Calu3 (cell line): Measurements from ENCODE around the gene TP53INP2. TPM values are rescaled to one million over a fixed set of nuclear protein-coding genes. Genes with fewer than 3 reads are reported as not detected.

Experiments
- BruUV-seq: library from RNA; stranded (reverse); fragments of 400-500 nt; replicated peaks from 2 replicates; lab custom pipeline; 2021; lab: Mats Ljungman, UMichigan
- CTCF ChIA-PET: fragments of 300-600 bp; sonication (Branson Sonifier 250); formaldehyde crosslinking; loops from one replicate; lab custom pipeline; 2022; ENCODE audit warnings: antibody characterized with exemption; lab: Charles Lee
- DNase-seq: peaks from one replicate; pipeline ENCODE4 v3.0.0; 2022
- H3K27ac Mint-ChIP-seq: one replicate; pipeline ENCODE4 v1.8.0; 2022; ENCODE audit warnings: mixed read lengths; ENCODE audit not compliant: unreplicated experiment
- H3K27me3 Mint-ChIP-seq: one replicate; pipeline ENCODE4 v1.8.0; 2022; ENCODE audit warnings: mixed read lengths; ENCODE audit not compliant: unreplicated experiment
- H3K36me3 Mint-ChIP-seq: one replicate; pipeline ENCODE4 v1.8.0; 2022; ENCODE audit warnings: mild to moderate bottlenecking, moderate library complexity, mixed read lengths; ENCODE audit not compliant: insufficient read depth, unreplicated experiment
- H3K4me1 Mint-ChIP-seq: one replicate; pipeline ENCODE4 v1.8.0; 2022; ENCODE audit warnings: mild to moderate bottlenecking, low read depth, mixed read lengths; ENCODE audit not compliant: unreplicated experiment
- H3K4me3 Mint-ChIP-seq: one replicate; pipeline ENCODE4 v1.8.0; 2022; ENCODE audit warnings: mild to moderate bottlenecking, low read depth, moderate library complexity, mixed read lengths; ENCODE audit not compliant: unreplicated experiment
- H3K9me3 Mint-ChIP-seq: one replicate; pipeline ENCODE4 v1.8.0; 2022; ENCODE audit warnings: low read depth, mixed read lengths; ENCODE audit not compliant: unreplicated experiment
- CTCF ChIP-seq: fragments of 200-600 bp; IDR thresholded peaks from one replicate; pipeline ENCODE4 v1.8.0; 2022; ENCODE audit warnings: antibody characterized with exemption; ENCODE audit not compliant: unreplicated experiment
- intact Hi-C: fragments of 100-400 bp; cut with micrococcal nuclease; formaldehyde crosslinking; loops from one replicate; pipeline ENCODE4 v1.10.0; 2022; ENCODE audit not compliant: unreplicated experiment
- total RNA-seq: library from RNA; stranded (reverse); gene quantifications from 2 replicates; pipeline ENCODE4 v1.2.3, GENCODE V29; 2022

Gene TP53INP2
- total RNA-seq, 1 experiment from 2014 or later = 5.0 TPM

DNA sequence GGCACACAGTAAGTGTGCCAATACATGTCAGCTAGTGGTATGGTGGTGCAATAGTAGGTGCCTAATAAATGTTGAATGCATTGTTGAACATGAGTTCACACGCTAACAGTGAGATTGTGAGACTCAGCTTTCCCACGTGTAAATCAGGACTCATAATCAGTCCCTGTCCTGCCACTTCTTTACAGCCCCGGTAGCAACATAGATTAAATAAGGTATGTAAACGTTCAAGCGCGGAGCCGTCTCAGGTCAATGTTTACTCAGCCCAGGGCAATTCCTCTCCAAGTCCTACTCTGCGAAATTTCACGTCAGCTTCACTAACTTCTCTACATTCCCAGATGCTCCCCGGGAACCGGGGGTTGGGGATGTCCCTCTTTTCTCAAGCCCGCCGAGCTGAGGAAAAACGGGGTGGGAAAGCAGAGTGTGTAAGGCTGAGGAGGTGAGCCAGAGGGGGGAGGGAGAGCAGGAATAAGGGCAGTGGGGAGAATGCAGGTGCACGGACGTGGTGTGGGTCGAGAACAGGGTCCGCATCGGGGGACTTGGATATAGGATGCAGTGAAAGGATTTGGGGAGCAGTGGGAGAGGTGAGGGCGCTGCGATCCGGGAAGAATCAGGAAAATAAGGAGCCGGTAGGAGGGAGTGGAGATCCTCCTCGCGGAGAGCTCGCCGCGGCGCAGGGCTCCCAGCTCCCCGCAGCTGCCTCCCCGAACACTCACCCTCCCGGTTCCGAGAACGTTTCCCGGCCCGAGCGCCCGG is 544 bp upstream of the TP53INP2 start:
- Mint-ChIP-seq H3K4me1 (peaks cover 26% of the 10 kb centered on the region), H3K4me3 (peak overlapping the region; percentile 90), H3K27ac (peak overlapping the region; percentile 97), H3K36me3 (peaks cover 33% of the 10 kb centered on the region), H3K9me3 (no peaks in the 10 kb centered on the region), H3K27me3 (peaks cover 30% of the 10 kb centered on the region)
- intact Hi-C loops = loop anchor here (2.0 kb wide), 1 partner anchor 27 kb away; the partner anchor contains the start of gene PIGU
- TSS peak; percentile 93 for BruUV-seq
- CTCF ChIA-PET = interaction anchor here (0.9 to 2.7 kb wide), 7 partner anchors 10 to 591 kb away, joined by 3 to 17 read pairs (median 4); no protein-coding TSS in a partner anchor
- peak; percentile 44 for DNase-seq
- no peak for TF ChIP-seq CTCF

GRCh38 chr20:34705008-34705396 is 858 bp downstream of the TP53INP2 start:
- peak overlapping the region; percentile 97 for H3K27ac Mint-ChIP-seq
- H3K4me1 Mint-ChIP-seq = peaks cover 28% of the 10 kb centered on the region
- CTCF ChIA-PET = interaction anchor here (0.6 to 2.7 kb wide), 7 partner anchors 8 to 1108 kb away, joined by 3 to 17 read pairs (median 4); no protein-coding TSS in a partner anchor
- H3K36me3 Mint-ChIP-seq = peaks cover 47% of the 10 kb centered on the region
- peak overlapping the region; percentile 90 for H3K4me3 Mint-ChIP-seq
- TSS peak; percentile 65 for BruUV-seq
- no peaks in the 10 kb centered on the region for H3K9me3 Mint-ChIP-seq
- H3K27me3 Mint-ChIP-seq = peaks cover 34% of the 10 kb centered on the region
- no peak for TF ChIP-seq CTCF
- DNase-seq = no peak
- intact Hi-C loops = loop anchor here (2.0 kb wide), 1 partner anchor 28 kb away; the partner anchor contains the start of gene PIGU

DNA sequence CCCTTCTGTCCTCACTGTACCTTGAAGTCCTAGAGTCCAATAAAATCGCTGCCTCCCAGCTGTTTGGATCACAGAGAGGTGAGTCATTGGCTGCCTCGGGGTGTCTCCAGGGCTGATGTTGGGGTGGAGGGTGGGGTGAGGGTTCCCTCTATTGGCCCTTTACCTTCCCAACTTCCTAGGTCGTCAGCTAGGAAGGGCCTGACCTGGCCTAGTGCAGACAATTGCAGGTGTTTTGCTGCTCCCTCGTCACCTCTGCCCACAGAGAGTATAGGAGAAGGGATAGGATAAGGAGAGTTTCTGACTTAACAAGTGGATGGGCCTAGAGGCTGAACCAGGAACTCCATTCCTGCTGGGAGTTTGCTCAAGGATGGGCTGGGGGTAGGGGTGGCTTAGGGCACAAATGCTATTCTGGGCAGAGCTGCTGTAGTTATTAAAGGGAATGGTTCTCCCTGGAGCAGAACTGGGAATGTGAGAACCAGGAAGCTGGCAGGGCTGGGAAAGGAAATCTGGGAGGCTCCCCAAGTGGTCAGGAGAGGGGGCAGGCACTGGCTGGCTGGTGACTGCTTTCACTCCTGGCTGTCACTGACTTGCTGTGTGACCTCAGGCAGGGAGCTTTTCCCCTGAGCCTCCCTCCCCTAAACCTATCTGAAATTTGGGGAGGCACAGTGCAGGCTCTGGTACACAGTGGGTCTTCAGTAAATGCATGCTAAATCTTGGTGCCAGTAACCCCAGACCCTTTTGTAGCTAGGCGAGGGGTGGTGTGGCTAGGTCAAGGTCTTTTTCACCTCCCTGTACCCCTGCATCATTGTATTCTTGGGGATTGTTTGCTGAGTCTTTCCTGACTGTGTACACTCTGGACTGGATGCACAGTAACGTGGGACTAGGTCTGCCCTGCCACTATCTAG is 1.5 kb downstream of the TP53INP2 start:
- intact Hi-C loops = loop anchor here (2.0 kb wide), 1 partner anchor 29 kb away; the partner anchor contains the start of gene PIGU
- Mint-ChIP-seq H3K36me3 (peaks cover 54% of the 10 kb centered on the region), H3K4me3 (peak overlapping the region; percentile 90), H3K9me3 (no peaks in the 10 kb centered on the region), H3K27me3 (peaks cover 41% of the 10 kb centered on the region), H3K4me1 (peaks cover 35% of the 10 kb centered on the region), H3K27ac (peak overlapping the region; percentile 97)
- CTCF ChIA-PET = interaction anchor here (0.6 to 2.7 kb wide), 6 partner anchors 8 to 1108 kb away, joined by 3 to 17 read pairs (median 6); no protein-coding TSS in a partner anchor
- peak; percentile 25 for TF ChIP-seq CTCF
- no TSS peak for BruUV-seq
- DNase-seq = peak; percentile 48

GRCh38 chr20:34706302-34706875 is 2.2 kb downstream of the TP53INP2 start:
- H3K9me3 Mint-ChIP-seq = no peaks in the 10 kb centered on the region
- DNase-seq = no peak
- intact Hi-C loops = no loop called here
- H3K27me3 Mint-ChIP-seq = peaks cover 45% of the 10 kb centered on the region
- no peak overlapping the region for H3K27ac Mint-ChIP-seq
- TF ChIP-seq CTCF = no peak
- no TSS peak for BruUV-seq
- H3K4me3 Mint-ChIP-seq = no peak overlapping the region
- H3K36me3 Mint-ChIP-seq = peaks cover 55% of the 10 kb centered on the region
- peaks cover 37% of the 10 kb centered on the region for H3K4me1 Mint-ChIP-seq
- CTCF ChIA-PET = interaction anchor here (2.2 kb wide), 1 partner anchor 144 kb away, joined by 9 read pairs; no protein-coding TSS in a partner anchor
